Measurements from ENCODE around the gene CSPG5. TPM values are rescaled to one million over a fixed set of nuclear protein-coding genes. Genes with fewer than 3 reads are reported as not detected.

Gene CSPG5
- total RNA-seq, 1 experiment from 2014 or later = 7.4 TPM

GRCh38 chr3:47588587-47588986 lies 9.9 kb upstream of the CSPG5 start:
- TF ChIP-seq, protein P1, sequence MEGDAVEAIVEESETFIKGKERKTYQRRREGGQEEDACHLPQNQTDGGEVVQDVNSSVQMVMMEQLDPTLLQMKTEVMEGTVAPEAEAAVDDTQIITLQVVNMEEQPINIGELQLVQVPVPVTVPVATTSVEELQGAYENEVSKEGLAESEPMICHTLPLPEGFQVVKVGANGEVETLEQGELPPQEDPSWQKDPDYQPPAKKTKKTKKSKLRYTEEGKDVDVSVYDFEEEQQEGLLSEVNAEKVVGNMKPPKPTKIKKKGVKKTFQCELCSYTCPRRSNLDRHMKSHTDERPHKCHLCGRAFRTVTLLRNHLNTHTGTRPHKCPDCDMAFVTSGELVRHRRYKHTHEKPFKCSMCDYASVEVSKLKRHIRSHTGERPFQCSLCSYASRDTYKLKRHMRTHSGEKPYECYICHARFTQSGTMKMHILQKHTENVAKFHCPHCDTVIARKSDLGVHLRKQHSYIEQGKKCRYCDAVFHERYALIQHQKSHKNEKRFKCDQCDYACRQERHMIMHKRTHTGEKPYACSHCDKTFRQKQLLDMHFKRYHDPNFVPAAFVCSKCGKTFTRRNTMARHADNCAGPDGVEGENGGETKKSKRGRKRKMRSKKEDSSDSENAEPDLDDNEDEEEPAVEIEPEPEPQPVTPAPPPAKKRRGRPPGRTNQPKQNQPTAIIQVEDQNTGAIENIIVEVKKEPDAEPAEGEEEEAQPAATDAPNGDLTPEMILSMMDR (IDR thresholded peaks at IDR 0.05; ENCODE audit: unreplicated experiment) = no peak
- intact Hi-C loops (cut with micrococcal nuclease; ENCODE audit: unreplicated experiment) = no loop called here
- no TSS peak for BruUV-seq (replicated peaks)
- no peak for DNase-seq
- Mint-ChIP-seq H3K9me3 (ENCODE audit: low read depth, unreplicated experiment) (no peaks in the 10 kb centered on the region), H3K4me1 (ENCODE audit: low read depth, unreplicated experiment) (no peaks in the 10 kb centered on the region), H3K27me3 (ENCODE audit: unreplicated experiment) (no peaks in the 10 kb centered on the region), H3K36me3 (ENCODE audit: insufficient read depth, unreplicated experiment) (peaks cover 26% of the 10 kb centered on the region), H3K27ac (ENCODE audit: unreplicated experiment) (no peak overlapping the region), H3K4me3 (ENCODE audit: low read depth, unreplicated experiment) (no peak overlapping the region)
- CTCF ChIA-PET = interaction anchor here (0.5 kb wide), 1 partner anchor 79 kb away, joined by 3 read pairs; no protein-coding TSS in a partner anchor

- CTCF ChIA-PET = interaction anchor here (0.5 kb wide), 1 partner anchor 79 kb away, joined by 3 read pairs; no protein-coding TSS in a partner anchor
- H3K9me3 Mint-ChIP-seq (ENCODE audit: low read depth, unreplicated experiment) = no peaks in the 10 kb centered on the region
- no peaks in the 10 kb centered on the region for H3K4me1 Mint-ChIP-seq (ENCODE audit: low read depth, unreplicated experiment)
- DNase-seq = no peak
- H3K27me3 Mint-ChIP-seq (ENCODE audit: unreplicated experiment) = no peaks in the 10 kb centered on the region
- H3K27ac Mint-ChIP-seq (ENCODE audit: unreplicated experiment) = no peak overlapping the region
- no TSS peak for BruUV-seq (replicated peaks)
- TF ChIP-seq, protein P1 (IDR thresholded peaks at IDR 0.05; ENCODE audit: unreplicated experiment) = no peak
- peaks cover 26% of the 10 kb centered on the region for H3K36me3 Mint-ChIP-seq (ENCODE audit: insufficient read depth, unreplicated experiment)
- intact Hi-C loops (cut with micrococcal nuclease; ENCODE audit: unreplicated experiment) = no loop called here
- H3K4me3 Mint-ChIP-seq (ENCODE audit: low read depth, unreplicated experiment) = no peak overlapping the region
These were observed 9.4 kb upstream of the CSPG5 start for GRCh38 chr3:47588053-47588452.

DNA sequence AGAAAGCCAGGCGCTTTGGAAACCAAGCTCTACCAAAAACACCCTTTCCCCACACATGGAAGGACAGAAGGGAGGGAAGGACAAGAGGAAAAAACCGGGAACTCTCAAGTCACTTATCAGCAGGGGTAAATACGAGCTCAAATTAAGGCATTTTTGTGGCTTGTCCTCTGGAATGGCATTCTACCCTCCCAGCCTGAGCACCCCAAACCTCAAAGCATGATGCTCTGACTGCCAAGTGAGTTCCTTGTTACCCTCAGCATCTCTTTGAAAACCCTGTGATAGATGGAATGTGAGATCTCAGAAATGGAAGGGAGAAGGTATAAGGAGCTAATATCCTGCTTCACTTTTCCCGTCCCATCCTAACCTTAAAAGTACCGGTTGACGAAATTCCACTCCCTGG lies 8.1 kb upstream of the CSPG5 start:
- Mint-ChIP-seq H3K36me3 (ENCODE audit: insufficient read depth, unreplicated experiment) (peaks cover 20% of the 10 kb centered on the region), H3K27ac (ENCODE audit: unreplicated experiment) (no peak overlapping the region), H3K9me3 (ENCODE audit: low read depth, unreplicated experiment) (no peaks in the 10 kb centered on the region), H3K4me1 (ENCODE audit: low read depth, unreplicated experiment) (no peaks in the 10 kb centered on the region), H3K27me3 (ENCODE audit: unreplicated experiment) (no peaks in the 10 kb centered on the region), H3K4me3 (ENCODE audit: low read depth, unreplicated experiment) (no peak overlapping the region)
- BruUV-seq (replicated peaks) = no TSS peak
- TF ChIP-seq, protein P1 (IDR thresholded peaks at IDR 0.05; ENCODE audit: unreplicated experiment) = no peak
- intact Hi-C loops (cut with micrococcal nuclease; ENCODE audit: unreplicated experiment) = no loop called here
- CTCF ChIA-PET = interaction anchor here (0.6 kb wide), 2 partner anchors 36 to 154 kb away, joined by 3 to 4 read pairs; no protein-coding TSS in a partner anchor
- DNase-seq = no peak

GRCh38 chr3:47583320-47584075 lies 4.8 kb upstream of the CSPG5 start:
- Mint-ChIP-seq H3K27me3 (ENCODE audit: unreplicated experiment) (peaks cover 13% of the 10 kb centered on the region), H3K36me3 (ENCODE audit: insufficient read depth, unreplicated experiment) (peaks cover 7% of the 10 kb centered on the region), H3K9me3 (ENCODE audit: low read depth, unreplicated experiment) (no peaks in the 10 kb centered on the region), H3K4me1 (ENCODE audit: low read depth, unreplicated experiment) (no peaks in the 10 kb centered on the region), H3K27ac (ENCODE audit: unreplicated experiment) (no peak overlapping the region), H3K4me3 (ENCODE audit: low read depth, unreplicated experiment) (no peak overlapping the region)
- intact Hi-C loops (cut with micrococcal nuclease; ENCODE audit: unreplicated experiment) = no loop called here
- BruUV-seq (replicated peaks) = no TSS peak
- TF ChIP-seq, protein P1 (IDR thresholded peaks at IDR 0.05; ENCODE audit: unreplicated experiment) = no peak
- no peak for DNase-seq
- CTCF ChIA-PET = no interaction called here

All from Calu3 (cell line).